ENCODE measurements around the gene CMIP.

Gene CMIP

DNA sequence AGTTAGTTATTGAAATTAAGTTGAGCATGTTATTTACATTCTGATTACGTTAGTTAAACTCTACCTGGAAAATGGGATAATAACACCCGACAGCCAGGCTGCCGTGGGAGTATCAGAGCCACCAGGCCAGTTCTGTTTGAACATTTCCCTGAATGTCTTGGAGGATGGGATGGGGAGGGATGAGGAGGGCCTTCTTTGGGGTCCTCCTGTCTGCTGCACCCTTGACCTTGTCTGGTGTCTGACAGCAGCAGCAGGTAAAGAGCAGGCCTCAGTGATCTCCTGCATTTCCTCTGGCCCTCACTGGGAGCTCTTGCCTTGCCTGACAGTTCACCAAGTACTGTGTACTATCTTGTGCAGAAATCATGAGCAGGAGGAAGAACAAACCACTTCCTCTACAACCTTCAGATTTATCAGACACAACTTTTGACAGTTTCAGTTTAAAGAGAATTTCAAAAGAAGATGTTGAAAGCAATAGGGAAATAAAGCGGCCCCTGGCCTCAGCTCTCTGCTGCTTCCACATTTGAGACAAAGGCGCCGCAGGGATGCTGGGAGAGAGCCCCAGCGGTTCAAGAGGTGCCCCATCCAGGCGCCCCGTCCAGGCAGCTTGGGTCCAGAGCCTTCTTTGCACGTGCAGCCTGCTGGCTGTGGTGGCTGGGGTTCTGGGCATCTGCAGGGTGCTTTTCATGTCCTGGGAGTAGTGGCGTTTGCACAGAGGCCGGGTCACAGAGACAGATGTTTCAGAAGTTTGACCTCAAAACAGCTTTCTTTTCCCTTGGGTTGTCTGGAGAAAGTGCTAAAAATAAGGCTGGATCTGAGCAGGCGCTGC is 25.3 kb downstream of the CMIP start:
- H3K27ac ChIP-seq (ENCODE audit: insufficient read depth, low read length, poor library complexity, severe bottlenecking) = peak overlapping the region; percentile 58
- DNase-seq = peak in 1 of 3 donors; percentile 18

DNA sequence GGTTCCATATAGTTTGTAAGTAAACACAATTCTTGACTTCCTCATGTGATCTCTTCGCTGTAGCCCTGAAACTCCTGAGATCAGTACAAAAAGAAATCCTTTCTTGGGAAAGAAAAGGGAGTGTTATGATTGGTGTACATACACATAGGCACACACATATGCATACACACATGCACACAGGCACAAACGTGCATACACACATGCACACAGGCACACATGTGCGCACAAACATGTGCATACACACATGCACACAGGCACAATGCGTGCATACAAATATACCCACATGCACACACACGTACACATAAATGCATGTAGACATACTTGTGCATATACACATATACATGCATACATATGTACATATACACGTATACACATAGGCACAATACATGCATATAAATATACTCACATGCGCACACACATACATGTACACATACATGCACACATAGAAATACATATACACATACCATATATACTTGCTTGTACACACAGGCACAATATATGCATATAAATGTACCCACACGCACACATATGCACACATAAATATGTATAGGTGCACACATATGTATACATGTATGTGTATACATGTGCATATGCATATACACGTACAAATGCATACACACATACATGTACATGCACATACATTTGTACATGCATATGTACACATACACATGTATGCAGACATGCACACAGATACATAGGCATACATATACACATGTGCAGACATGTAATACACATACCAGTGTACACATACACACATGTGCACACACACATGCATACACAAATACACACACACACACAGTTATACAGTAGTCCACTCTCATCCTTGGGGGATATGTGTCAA is 26.4 kb downstream of the CMIP start:
- Histone ChIP-seq H3K9me3 (ENCODE audit: control insufficient read depth, low read length) (no peaks in the 10 kb centered on the region), H3K27ac (ENCODE audit: insufficient read depth, low read length, poor library complexity, severe bottlenecking) (peak overlapping the region; percentile 58), H3K27me3 (replicated peaks; ENCODE audit: control insufficient read depth, insufficient read depth, low read length, poor library complexity, severe bottlenecking) (no peaks in the 10 kb centered on the region), H3K36me3 (ENCODE audit: control insufficient read depth, insufficient read depth, low read length) (no peaks in the 10 kb centered on the region), H3K4me1 (ENCODE audit: control insufficient read depth, insufficient read depth, low read length, poor library complexity, severe bottlenecking) (peaks cover 37% of the 10 kb centered on the region), H3K4me3 (ENCODE audit: insufficient read depth, low read depth, low read length, poor library complexity, severe bottlenecking) (no peak overlapping the region)
- no peak for DNase-seq

More for the DNA sequence above, 25.3 kb downstream of the CMIP start:
- Histone ChIP-seq H3K9me3 (ENCODE audit: control insufficient read depth, low read length) (no peaks in the 10 kb centered on the region), H3K4me3 (ENCODE audit: insufficient read depth, low read depth, low read length, poor library complexity, severe bottlenecking) (peak overlapping the region; percentile 24), H3K36me3 (ENCODE audit: control insufficient read depth, insufficient read depth, low read length) (no peaks in the 10 kb centered on the region), H3K27me3 (replicated peaks; ENCODE audit: control insufficient read depth, insufficient read depth, low read length, poor library complexity, severe bottlenecking) (no peaks in the 10 kb centered on the region), H3K4me1 (ENCODE audit: control insufficient read depth, insufficient read depth, low read length, poor library complexity, severe bottlenecking) (peaks cover 37% of the 10 kb centered on the region)

DNA sequence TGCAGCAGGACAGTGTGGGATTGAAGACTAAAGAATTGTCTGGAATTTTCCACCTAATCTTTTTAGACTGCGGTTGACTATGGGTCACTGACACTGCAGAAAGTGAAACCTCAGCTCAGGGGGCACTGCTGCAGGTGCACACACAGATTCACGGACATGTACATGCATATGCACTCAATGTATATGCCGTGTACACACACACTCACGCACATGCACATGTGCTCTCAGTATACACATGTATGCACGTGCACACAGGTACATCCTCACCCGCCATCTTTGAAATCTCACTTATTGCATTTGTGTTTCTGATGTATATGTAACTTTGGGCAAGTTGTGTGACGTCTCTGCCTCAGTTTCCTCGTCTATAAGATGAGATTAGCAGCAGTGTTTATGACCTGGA is 27.3 kb downstream of the CMIP start:
- no peaks in the 10 kb centered on the region for H3K36me3 ChIP-seq (ENCODE audit: control insufficient read depth, insufficient read depth, low read length)
- H3K9me3 ChIP-seq (ENCODE audit: control insufficient read depth, low read length) = no peaks in the 10 kb centered on the region
- no peak for DNase-seq
- no peak overlapping the region for H3K27ac ChIP-seq (ENCODE audit: insufficient read depth, low read length, poor library complexity, severe bottlenecking)
- H3K27me3 ChIP-seq (replicated peaks; ENCODE audit: control insufficient read depth, insufficient read depth, low read length, poor library complexity, severe bottlenecking) = no peaks in the 10 kb centered on the region
- peaks cover 40% of the 10 kb centered on the region for H3K4me1 ChIP-seq (ENCODE audit: control insufficient read depth, insufficient read depth, low read length, poor library complexity, severe bottlenecking)
- no peak overlapping the region for H3K4me3 ChIP-seq (ENCODE audit: insufficient read depth, low read depth, low read length, poor library complexity, severe bottlenecking)

DNA sequence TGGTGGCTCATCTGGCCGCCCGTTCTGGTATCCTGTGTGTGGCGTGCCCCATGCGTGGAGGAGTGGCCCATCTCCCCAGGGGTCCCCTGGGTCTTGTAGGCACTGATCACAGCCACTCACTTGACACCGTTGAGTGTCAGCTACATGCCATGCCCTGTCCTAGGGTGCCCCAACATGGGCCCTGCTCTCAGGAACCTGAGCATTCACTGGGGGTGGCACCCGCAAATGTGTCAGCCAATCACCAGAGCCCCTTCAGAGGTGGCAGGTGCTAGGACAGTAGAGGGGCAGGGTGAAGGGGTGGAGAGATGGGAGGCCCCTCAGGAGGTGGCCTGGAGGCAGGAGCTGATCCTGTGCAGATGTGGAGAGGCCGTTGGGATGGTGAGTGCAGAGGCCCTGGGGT is 27.8 kb downstream of the CMIP start:
- Histone ChIP-seq H3K27me3 (replicated peaks; ENCODE audit: control insufficient read depth, insufficient read depth, low read length, poor library complexity, severe bottlenecking) (no peaks in the 10 kb centered on the region), H3K4me1 (ENCODE audit: control insufficient read depth, insufficient read depth, low read length, poor library complexity, severe bottlenecking) (peaks cover 46% of the 10 kb centered on the region), H3K9me3 (ENCODE audit: control insufficient read depth, low read length) (no peaks in the 10 kb centered on the region), H3K4me3 (ENCODE audit: insufficient read depth, low read depth, low read length, poor library complexity, severe bottlenecking) (no peak overlapping the region), H3K27ac (ENCODE audit: insufficient read depth, low read length, poor library complexity, severe bottlenecking) (no peak overlapping the region), H3K36me3 (ENCODE audit: control insufficient read depth, insufficient read depth, low read length) (no peaks in the 10 kb centered on the region)
- no peak for DNase-seq

DNA sequence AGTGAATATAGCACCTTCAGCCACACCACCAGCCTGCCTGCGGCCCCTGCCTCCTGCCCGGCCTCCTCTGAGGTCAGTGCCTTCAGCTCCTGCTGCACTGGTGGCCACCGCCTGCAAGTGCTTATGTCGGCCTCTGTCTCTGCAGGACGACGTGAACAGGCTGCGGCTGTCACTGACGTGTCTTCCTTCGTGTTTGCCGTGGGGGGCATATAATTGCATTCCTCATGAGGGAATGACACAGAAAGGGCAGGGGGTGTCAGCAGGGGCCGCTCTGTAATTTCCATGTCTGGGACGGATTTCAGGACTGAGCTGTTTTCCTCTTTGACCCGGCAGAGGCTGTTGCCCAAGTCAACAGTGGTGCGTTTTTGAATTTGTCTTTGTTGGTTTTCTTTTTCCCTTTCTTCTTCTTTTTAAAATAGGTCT is 28.5 kb downstream of the CMIP start:
- Histone ChIP-seq H3K27ac (ENCODE audit: insufficient read depth, low read length, poor library complexity, severe bottlenecking) (no peak overlapping the region), H3K27me3 (replicated peaks; ENCODE audit: control insufficient read depth, insufficient read depth, low read length, poor library complexity, severe bottlenecking) (no peaks in the 10 kb centered on the region), H3K36me3 (ENCODE audit: control insufficient read depth, insufficient read depth, low read length) (no peaks in the 10 kb centered on the region), H3K4me3 (ENCODE audit: insufficient read depth, low read depth, low read length, poor library complexity, severe bottlenecking) (no peak overlapping the region), H3K4me1 (ENCODE audit: control insufficient read depth, insufficient read depth, low read length, poor library complexity, severe bottlenecking) (peaks cover 50% of the 10 kb centered on the region), H3K9me3 (ENCODE audit: control insufficient read depth, low read length) (no peaks in the 10 kb centered on the region)
- no peak for DNase-seq

DNA sequence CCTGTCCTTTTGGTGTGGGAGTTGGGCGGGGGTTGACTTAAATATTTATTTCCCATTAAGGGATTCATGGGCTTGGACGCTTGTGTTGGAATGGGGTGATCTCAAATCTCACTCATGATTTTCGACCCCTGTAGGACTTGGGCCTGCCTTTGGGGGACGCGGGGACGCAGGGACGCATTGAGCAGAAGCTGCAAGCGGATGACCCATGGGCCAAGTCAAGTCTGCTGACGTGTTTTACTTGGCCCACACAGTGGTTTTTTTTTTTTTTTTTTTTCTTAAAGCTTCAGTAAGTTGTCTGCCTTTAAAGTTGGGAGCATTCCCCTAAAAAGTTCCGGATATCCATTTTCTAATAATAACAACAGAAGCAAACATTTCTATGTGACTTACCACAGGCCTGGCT is 28.9 kb downstream of the CMIP start:
- no peak overlapping the region for H3K4me3 ChIP-seq (ENCODE audit: insufficient read depth, low read depth, low read length, poor library complexity, severe bottlenecking)
- H3K36me3 ChIP-seq (ENCODE audit: control insufficient read depth, insufficient read depth, low read length) = no peaks in the 10 kb centered on the region
- H3K4me1 ChIP-seq (ENCODE audit: control insufficient read depth, insufficient read depth, low read length, poor library complexity, severe bottlenecking) = peaks cover 48% of the 10 kb centered on the region
- no peak overlapping the region for H3K27ac ChIP-seq (ENCODE audit: insufficient read depth, low read length, poor library complexity, severe bottlenecking)
- no peaks in the 10 kb centered on the region for H3K27me3 ChIP-seq (replicated peaks; ENCODE audit: control insufficient read depth, insufficient read depth, low read length, poor library complexity, severe bottlenecking)
- no peaks in the 10 kb centered on the region for H3K9me3 ChIP-seq (ENCODE audit: control insufficient read depth, low read length)
- no peak for DNase-seq

DNA sequence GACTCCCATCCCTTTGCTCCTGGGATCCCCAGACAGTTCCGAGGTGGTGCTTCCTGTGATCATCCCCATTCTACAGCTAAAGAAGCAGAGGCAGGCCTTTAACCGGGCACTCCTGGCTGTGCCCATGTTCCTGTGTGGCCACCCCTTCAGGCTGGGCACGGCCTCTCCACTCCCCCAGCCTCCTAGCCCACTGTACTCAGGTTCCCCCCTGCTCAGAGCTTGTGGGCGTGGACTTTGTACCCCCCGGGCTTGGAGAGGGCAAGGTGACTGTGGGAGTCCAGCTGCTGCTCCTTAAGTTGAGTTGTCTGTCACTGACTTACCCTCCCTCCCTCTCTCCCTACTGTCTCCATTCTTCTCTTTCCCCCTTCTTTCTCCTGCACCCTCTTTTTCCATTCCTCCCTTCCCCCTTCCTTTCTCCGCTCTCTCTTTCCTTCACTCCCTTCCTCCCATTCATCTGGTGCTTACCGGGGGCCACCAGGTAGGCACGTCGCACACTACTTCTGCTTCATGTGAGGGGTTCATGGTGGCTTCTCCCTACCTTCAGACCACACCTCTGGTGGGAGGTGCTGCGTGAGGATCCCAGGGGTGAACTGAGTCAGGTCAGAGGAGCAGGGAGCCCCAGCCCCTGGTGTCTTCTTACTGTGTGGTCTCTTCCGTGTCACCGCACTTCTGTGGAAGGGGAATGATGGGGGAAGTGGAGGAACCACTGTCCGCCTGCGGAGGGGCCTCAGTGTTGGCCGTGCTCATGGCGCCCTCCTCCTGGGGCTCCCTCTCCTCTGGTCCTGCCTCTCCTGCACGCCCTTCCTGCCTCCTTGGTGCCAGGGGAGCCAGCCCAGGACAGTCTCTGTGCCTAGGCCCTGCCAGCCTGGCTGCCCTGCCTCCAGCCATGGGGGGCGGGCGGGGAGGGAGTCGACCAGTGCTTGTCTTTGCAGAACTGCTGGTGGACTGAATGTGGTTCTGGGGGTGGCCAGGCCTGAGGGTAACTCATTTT is 29.7 kb downstream of the CMIP start:
- no peak for DNase-seq
- no peak overlapping the region for H3K27ac ChIP-seq (ENCODE audit: insufficient read depth, low read length, poor library complexity, severe bottlenecking)
- H3K9me3 ChIP-seq (ENCODE audit: control insufficient read depth, low read length) = no peaks in the 10 kb centered on the region
- H3K27me3 ChIP-seq (replicated peaks; ENCODE audit: control insufficient read depth, insufficient read depth, low read length, poor library complexity, severe bottlenecking) = no peaks in the 10 kb centered on the region
- no peak overlapping the region for H3K4me3 ChIP-seq (ENCODE audit: insufficient read depth, low read depth, low read length, poor library complexity, severe bottlenecking)
- peaks cover 41% of the 10 kb centered on the region for H3K4me1 ChIP-seq (ENCODE audit: control insufficient read depth, insufficient read depth, low read length, poor library complexity, severe bottlenecking)
- H3K36me3 ChIP-seq (ENCODE audit: control insufficient read depth, insufficient read depth, low read length) = no peaks in the 10 kb centered on the region

DNA sequence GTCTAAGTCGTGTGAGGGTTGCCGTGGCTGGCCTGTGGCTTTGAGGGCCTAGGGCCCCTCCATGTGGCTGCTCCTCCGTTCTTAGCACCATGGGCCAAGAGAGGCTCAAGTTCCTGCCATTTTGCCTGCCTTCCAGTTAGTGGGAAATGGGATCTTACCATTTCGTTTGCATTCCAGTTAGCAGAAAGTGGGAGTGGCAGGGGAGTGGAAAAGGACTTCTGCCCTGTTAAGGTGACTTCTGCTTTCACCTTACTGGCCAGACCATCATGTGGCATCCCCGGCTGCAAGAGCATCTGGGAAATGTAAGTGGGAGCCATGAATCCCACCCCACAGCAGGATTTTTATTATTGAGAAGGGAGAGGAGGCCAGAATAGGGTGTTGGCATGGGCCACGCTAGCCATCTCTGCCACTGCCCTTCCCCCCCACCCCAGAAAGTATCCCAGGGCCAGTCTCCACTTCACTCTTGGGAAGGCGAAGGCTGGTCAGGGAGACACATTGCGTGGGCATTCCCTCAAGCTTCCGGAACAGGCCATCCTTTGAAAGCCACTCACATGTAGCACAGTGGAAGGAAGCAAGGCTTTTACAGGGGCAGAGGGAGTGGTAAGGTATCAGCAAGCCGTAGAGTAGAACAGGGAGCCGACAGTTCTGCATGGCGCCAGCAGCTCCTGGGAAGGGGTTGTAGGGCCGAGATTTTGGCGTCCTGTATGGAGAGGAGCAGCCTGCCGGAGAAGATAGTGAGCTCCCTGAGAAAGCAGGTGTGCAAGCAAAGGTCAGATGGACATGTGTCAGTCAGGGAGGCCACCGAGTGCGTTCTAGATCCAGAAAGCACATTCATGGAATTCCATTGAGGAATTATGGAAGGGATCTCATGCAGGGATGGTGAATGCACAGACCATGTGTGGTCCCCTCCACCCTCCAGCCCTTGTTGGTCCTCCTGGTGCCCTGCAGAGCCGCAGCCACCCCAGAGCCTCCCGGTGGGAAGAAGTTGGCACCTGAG is 33.4 kb downstream of the CMIP start:
- H3K4me1 ChIP-seq (ENCODE audit: control insufficient read depth, insufficient read depth, low read length, poor library complexity, severe bottlenecking) = peaks cover 16% of the 10 kb centered on the region
- no peaks in the 10 kb centered on the region for H3K27me3 ChIP-seq (replicated peaks; ENCODE audit: control insufficient read depth, insufficient read depth, low read length, poor library complexity, severe bottlenecking)
- H3K36me3 ChIP-seq (ENCODE audit: control insufficient read depth, insufficient read depth, low read length) = no peaks in the 10 kb centered on the region
- no peak for DNase-seq
- no peak overlapping the region for H3K27ac ChIP-seq (ENCODE audit: insufficient read depth, low read length, poor library complexity, severe bottlenecking)
- no peak overlapping the region for H3K4me3 ChIP-seq (ENCODE audit: insufficient read depth, low read depth, low read length, poor library complexity, severe bottlenecking)
- H3K9me3 ChIP-seq (ENCODE audit: control insufficient read depth, low read length) = no peaks in the 10 kb centered on the region

Measured in effector memory CD4-positive, alpha-beta T cell (primary cell).